A673 (cell line): Measurements from ENCODE around the gene PAX4. TPM values are rescaled to one million over a fixed set of nuclear protein-coding genes. Genes with fewer than 3 reads are reported as not detected.

Experiments
- BruUV-seq: library from RNA; stranded (reverse); fragments of 400-500 nt; replicated peaks from 2 replicates; lab custom pipeline; 2021; lab: Mats Ljungman, UMichigan
- CTCF ChIA-PET: fragments of 300-600 bp; sonication (Branson Sonifier 250); formaldehyde crosslinking; loops from one replicate; lab custom pipeline; 2022; ENCODE audit warnings: antibody characterized with exemption; lab: Charles Lee
- POLR2A ChIA-PET: fragments of 300-600 bp; sonication (Branson Sonifier 250); formaldehyde crosslinking; loops from one replicate; lab custom pipeline; 2022; ENCODE audit warnings: antibody characterized with exemption; ENCODE audit not compliant: low non-redundant PET; lab: Charles Lee
- DNase-seq: peaks from one replicate; pipeline ENCODE4 v3.0.0-alpha.2; 2015; ENCODE audit warnings: low spot score
- H3K27ac ChIP-seq: fragments of 200-600 bp; sonication (generic); 2 replicates; pipeline ENCODE4 v1.5.1; 2016; ENCODE audit warnings: mixed run types, low read depth, mild to moderate bottlenecking, mixed read lengths, antibody characterized with exemption, low read length; ENCODE audit not compliant: poor library complexity, severe bottlenecking
- H3K27me3 ChIP-seq: fragments of 200-600 bp; sonication (generic); replicated peaks from 2 replicates; pipeline ENCODE4 v1.6.1; 2017; ENCODE audit warnings: mixed run types, low read depth, mild to moderate bottlenecking, mixed read lengths, antibody characterized with exemption, low read length; ENCODE audit not compliant: insufficient read depth, poor library complexity
- H3K36me3 ChIP-seq: fragments of 200-600 bp; sonication (generic); 2 replicates; pipeline ENCODE4 v1.6.1; 2016; ENCODE audit warnings: mixed run types, mild to moderate bottlenecking, mixed read lengths, antibody characterized with exemption, low read length; ENCODE audit not compliant: insufficient read depth, poor library complexity, severe bottlenecking
- H3K4me1 ChIP-seq: fragments of 200-600 bp; sonication (generic); 2 replicates; pipeline ENCODE4 v1.6.1; 2017; ENCODE audit warnings: mixed run types, mild to moderate bottlenecking, mixed read lengths, antibody characterized with exemption, low read length; ENCODE audit not compliant: insufficient read depth, poor library complexity, severe bottlenecking
- H3K4me3 ChIP-seq: fragments of 200-600 bp; sonication (generic); 2 replicates; pipeline ENCODE4 v1.5.1; 2016; ENCODE audit warnings: low read depth, mixed run types, mild to moderate bottlenecking, mixed read lengths, low read length; ENCODE audit not compliant: poor library complexity, severe bottlenecking
- H3K9me3 ChIP-seq: fragments of 200-600 bp; sonication (generic); 2 replicates; pipeline ENCODE4 v1.6.1; 2016; ENCODE audit warnings: mixed run types, low read depth, mild to moderate bottlenecking, mixed read lengths, antibody characterized with exemption, low read length; ENCODE audit not compliant: poor library complexity, severe bottlenecking
- EZH2 ChIP-seq: fragments of 200-600 bp; sonication (generic); IDR thresholded peaks from 2 replicates; pipeline ENCODE4 v1.6.1; 2017; ENCODE audit warnings: borderline replicate concordance, low read depth, mild to moderate bottlenecking, mixed read lengths, antibody characterized with exemption, low read length; ENCODE audit not compliant: poor library complexity, severe bottlenecking
- intact Hi-C: fragments of 100-400 bp; cut with micrococcal nuclease; formaldehyde crosslinking; loops from one replicate; pipeline ENCODE4 v1.10.0; 2022; ENCODE audit not compliant: unreplicated experiment
- total RNA-seq: library from RNA; stranded (reverse); gene quantifications from 2 replicates; pipeline ENCODE4 v1.2.3, GENCODE V29; 2021
- TF ChIP-seq, protein P1 (sequence below): fragments of 300-800, 200-600 bp; sonication (generic); conservative IDR thresholded peaks from 2 replicates; pipeline ENCODE4 v1.5.1; 2017; ENCODE audit warnings: low read depth, mild to moderate bottlenecking, antibody characterized with exemption, low read length, moderate library complexity, mixed read lengths

The PAX4 gene
- total RNA-seq, 1 experiment from 2014 or later = not detected

DNA sequence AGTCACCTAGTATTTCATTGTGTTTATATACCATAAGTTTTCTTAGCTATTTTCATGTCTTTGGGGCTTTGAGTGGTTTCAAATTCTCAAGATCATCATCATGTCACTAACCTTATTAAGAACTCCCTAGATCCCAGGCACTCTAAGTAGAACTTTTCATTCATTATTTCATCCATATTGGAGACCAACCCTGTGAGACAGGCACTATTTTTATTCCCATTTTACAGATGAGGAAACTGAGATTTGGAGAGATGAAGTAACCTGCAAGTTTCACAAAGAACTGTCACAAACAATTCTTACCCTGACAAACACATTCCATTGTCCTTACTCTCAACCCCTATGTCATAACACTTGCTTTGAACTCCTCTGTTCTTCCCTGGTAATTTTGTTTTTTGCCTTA is 20.3 kb upstream of the PAX4 start:
- DNase-seq = no peak
- intact Hi-C loops = no loop called here
- CTCF ChIA-PET = no interaction called here
- POLR2A ChIA-PET = no interaction called here
- TF ChIP-seq EZH2 = no peak
- TF ChIP-seq, protein P1, sequence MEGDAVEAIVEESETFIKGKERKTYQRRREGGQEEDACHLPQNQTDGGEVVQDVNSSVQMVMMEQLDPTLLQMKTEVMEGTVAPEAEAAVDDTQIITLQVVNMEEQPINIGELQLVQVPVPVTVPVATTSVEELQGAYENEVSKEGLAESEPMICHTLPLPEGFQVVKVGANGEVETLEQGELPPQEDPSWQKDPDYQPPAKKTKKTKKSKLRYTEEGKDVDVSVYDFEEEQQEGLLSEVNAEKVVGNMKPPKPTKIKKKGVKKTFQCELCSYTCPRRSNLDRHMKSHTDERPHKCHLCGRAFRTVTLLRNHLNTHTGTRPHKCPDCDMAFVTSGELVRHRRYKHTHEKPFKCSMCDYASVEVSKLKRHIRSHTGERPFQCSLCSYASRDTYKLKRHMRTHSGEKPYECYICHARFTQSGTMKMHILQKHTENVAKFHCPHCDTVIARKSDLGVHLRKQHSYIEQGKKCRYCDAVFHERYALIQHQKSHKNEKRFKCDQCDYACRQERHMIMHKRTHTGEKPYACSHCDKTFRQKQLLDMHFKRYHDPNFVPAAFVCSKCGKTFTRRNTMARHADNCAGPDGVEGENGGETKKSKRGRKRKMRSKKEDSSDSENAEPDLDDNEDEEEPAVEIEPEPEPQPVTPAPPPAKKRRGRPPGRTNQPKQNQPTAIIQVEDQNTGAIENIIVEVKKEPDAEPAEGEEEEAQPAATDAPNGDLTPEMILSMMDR = no peak
- Histone ChIP-seq H3K27ac (no peak overlapping the region), H3K9me3 (no peaks in the 10 kb centered on the region), H3K4me3 (no peak overlapping the region), H3K27me3 (no peaks in the 10 kb centered on the region), H3K4me1 (no peaks in the 10 kb centered on the region), H3K36me3 (no peaks in the 10 kb centered on the region)
- BruUV-seq = no TSS peak

DNA sequence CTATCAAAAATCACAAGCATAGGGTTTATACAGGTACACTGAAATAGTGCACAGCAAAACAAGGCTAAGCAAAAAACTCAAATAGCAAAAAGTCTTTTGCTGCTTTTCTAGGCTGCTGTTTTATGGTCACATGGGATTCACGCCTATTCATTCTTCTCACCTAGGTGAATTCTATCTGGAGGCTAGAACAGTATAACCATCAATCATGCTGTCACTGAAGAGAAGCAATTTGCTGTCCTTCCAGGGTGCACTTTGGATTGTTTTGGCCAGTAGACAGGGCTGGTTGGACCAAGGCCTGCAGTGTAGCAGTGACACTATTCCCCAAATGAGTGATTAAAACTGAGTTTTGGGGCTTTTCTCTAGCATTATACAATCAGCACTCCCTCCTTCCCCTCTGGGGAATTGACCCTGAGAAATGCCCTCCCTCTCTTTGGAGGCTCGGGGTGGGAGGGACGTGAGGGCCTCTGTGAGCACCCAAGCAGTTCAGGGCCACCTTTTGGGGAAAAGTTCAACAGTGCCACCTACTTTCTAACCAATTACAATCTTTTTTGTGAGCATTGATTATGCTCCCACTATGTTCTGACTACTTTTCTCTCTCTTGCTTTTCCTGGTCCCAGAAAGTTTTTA is 17.8 kb upstream of the PAX4 start:
- no peak overlapping the region for H3K27ac ChIP-seq
- TF ChIP-seq, protein P1 = no peak
- TF ChIP-seq EZH2 = no peak
- no peak overlapping the region for H3K4me3 ChIP-seq
- no peaks in the 10 kb centered on the region for H3K36me3 ChIP-seq
- ChIA-PET POLR2A (no interaction called here), CTCF (no interaction called here)
- H3K9me3 ChIP-seq = no peaks in the 10 kb centered on the region
- DNase-seq = no peak
- no peaks in the 10 kb centered on the region for H3K4me1 ChIP-seq
- BruUV-seq = no TSS peak
- intact Hi-C loops = no loop called here
- H3K27me3 ChIP-seq = no peaks in the 10 kb centered on the region

DNA sequence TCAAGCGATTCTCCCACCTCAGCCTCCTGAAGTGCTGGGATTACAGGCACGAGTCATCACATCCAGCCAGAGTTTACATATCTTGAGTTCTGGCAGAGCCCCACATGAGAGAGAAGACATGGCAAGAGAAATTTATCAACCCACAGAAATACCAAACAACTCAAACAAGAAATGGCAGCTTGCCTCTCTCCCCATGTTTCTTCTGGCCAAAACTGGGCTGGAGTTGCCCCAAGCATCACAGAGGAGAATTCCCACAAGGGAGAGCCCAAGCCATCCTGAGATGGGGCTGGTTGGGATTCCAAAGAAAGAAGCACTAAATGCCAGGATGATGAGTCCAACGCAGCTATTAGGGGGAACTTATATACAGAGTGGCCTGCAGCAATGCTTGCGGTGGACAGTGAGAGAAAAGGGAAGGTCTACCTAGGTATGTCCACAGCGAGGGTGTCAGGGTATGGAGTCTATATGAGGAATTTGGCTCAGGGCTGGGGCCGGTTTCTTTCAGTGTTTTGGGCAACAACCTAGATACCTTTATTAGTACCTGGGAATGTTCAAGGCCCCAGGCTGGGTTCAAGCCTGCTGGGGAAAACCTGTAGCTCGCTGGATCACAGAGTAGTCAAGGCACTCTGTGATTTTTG is 14.5 kb upstream of the PAX4 start:
- no peak for DNase-seq
- Histone ChIP-seq H3K4me1 (no peaks in the 10 kb centered on the region), H3K27me3 (no peaks in the 10 kb centered on the region), H3K9me3 (no peaks in the 10 kb centered on the region), H3K36me3 (no peaks in the 10 kb centered on the region), H3K27ac (no peak overlapping the region), H3K4me3 (no peak overlapping the region)
- intact Hi-C loops = no loop called here
- ChIA-PET CTCF (no interaction called here), POLR2A (no interaction called here)
- no TSS peak for BruUV-seq
- TF ChIP-seq, protein P1 = no peak
- TF ChIP-seq EZH2 = no peak
